Esophagus muscularis mucosa (tissue), 4 donors: Measurements from ENCODE around the gene LCN6. TPM values are rescaled to one million over a fixed set of nuclear protein-coding genes. Genes with fewer than 3 reads are reported as not detected.
"Not testable (repeated sequence)": the region's sequence is repeated elsewhere in the genome, so short reads cannot be mapped to it uniquely, and the experiment has no call there.

Source experiments
- DNase-seq: peaks from one replicate; pipeline ENCODE4 v3.0.0-alpha.2; 2017; ENCODE audit errors: extremely low spot score
- H3K27ac ChIP-seq, 4 donors: fragments of 200-600 bp; sonication (generic); replicated peaks in 1 of 4; 1 replicate in 3 of 4; 2 replicates in 1 of 4; pipeline ENCODE4 v1.5.1; 2016 to 2019; ENCODE audit warnings: mild to moderate bottlenecking in 1 of 4
- H3K27me3 ChIP-seq, 4 donors: fragments of 200-600 bp; sonication (generic); one replicate each; pipeline versions ENCODE4 v1.5.1 to v1.6.0; 2016 to 2019
- H3K36me3 ChIP-seq, 4 donors: fragments of 200-600 bp; sonication (generic); one replicate each; pipeline ENCODE4 v1.5.1; 2016 to 2019
- H3K4me1 ChIP-seq, 4 donors: fragments of 200-600 bp; sonication (generic); one replicate each; pipeline ENCODE4 v1.5.1; 2016 to 2019
- H3K4me3 ChIP-seq, 4 donors: fragments of 200-600 bp; sonication (generic); 1 replicate in 2 of 4; 2 replicates in 2 of 4; pipeline ENCODE4 v1.5.1; 2016 to 2019; ENCODE audit warnings: mild to moderate bottlenecking in 4 of 4, moderate library complexity in 1 of 4
- H3K9me3 ChIP-seq, 4 donors: fragments of 200-600 bp; sonication (generic); 1 replicate in 3 of 4; 2 replicates in 1 of 4; pipeline ENCODE4 v1.5.1; 2016 to 2019
- CTCF ChIP-seq, 3 experiments: fragments of 200-600 bp in 2 of 3; fragments of 450-650 bp in 1 of 3; sonication (generic) in 2 of 3; IDR thresholded peaks; one replicate each; pipeline ENCODE4 v1.5.1; 2017 to 2019; ENCODE audit warnings: antibody characterized with exemption in 3 of 3, mild to moderate bottlenecking in 2 of 3, moderate library complexity in 1 of 3
- EP300 ChIP-seq: sonication (generic); formaldehyde crosslinking; IDR thresholded peaks from one replicate; pipeline ENCODE4 v1.6.1; 2017; ENCODE audit warnings: antibody characterized with exemption
- POLR2A ChIP-seq: fragments of 450-650 bp; IDR thresholded peaks from one replicate; pipeline ENCODE4 v1.6.1; 2017; ENCODE audit warnings: antibody characterized with exemption, moderate library complexity, mild to moderate bottlenecking, low read depth
- POLR2AphosphoS5 ChIP-seq, 2 donors: sonication (generic); formaldehyde crosslinking; IDR thresholded peaks; one replicate each; pipeline ENCODE4 v1.6.1; 2017; ENCODE audit warnings: antibody characterized with exemption in 2 of 2
- WGBS: methylation state at CpG from one replicate; pipeline ENCODE4 v1.1.5; 2018; 5-methylcytosine and 5-hydroxymethylcytosine counted together
- intact Hi-C: fragments of 100-400 bp; cut with DNase I; formaldehyde crosslinking; loops from one replicate; pipeline ENCODE4 v1.15.1; 2023
- total RNA-seq, 4 donors: library from RNA; depleted of rRNA; stranded (reverse); fragments of >200 nt; gene quantifications; one replicate each; pipeline versions ENCODE4 v1.1.0 to v1.2.1, GENCODE V29; 2016

Gene LCN6
- total RNA-seq, 4 donors from 2014 or later = 12.5 to 32.0 (median 23.9) TPM

- H3K4me1 ChIP-seq = peaks cover 37 to 40% (median 38%) of the 10 kb centered on the region in 4 donors
- H3K4me3 ChIP-seq = peak overlapping the region; percentile 56 to 68 (median 64)
- no peaks in the 10 kb centered on the region for H3K36me3 ChIP-seq
- H3K9me3 ChIP-seq = no peaks in the 10 kb centered on the region
- 22% methylated on average over 14 of the region's 56 CpGs for WGBS
- H3K27me3 ChIP-seq = peaks cover 0 to 30% (median 6%) of the 10 kb centered on the region in 4 donors
- intact Hi-C loops = no loop called here
- no peak for DNase-seq
- H3K27ac ChIP-seq = peak overlapping the region; percentile 66 to 77 (median 70)
- no peak for TF ChIP-seq CTCF (IDR thresholded peaks at IDR 0.05)
- no peak for TF ChIP-seq POLR2A
- TF ChIP-seq POLR2AphosphoS5 (IDR thresholded peaks at IDR 0.05) = no peak
- no peak for TF ChIP-seq EP300
Measured at GRCh38 chr9:136712690-136713544, 35.4 kb downstream of the LCN6 start.

DNA sequence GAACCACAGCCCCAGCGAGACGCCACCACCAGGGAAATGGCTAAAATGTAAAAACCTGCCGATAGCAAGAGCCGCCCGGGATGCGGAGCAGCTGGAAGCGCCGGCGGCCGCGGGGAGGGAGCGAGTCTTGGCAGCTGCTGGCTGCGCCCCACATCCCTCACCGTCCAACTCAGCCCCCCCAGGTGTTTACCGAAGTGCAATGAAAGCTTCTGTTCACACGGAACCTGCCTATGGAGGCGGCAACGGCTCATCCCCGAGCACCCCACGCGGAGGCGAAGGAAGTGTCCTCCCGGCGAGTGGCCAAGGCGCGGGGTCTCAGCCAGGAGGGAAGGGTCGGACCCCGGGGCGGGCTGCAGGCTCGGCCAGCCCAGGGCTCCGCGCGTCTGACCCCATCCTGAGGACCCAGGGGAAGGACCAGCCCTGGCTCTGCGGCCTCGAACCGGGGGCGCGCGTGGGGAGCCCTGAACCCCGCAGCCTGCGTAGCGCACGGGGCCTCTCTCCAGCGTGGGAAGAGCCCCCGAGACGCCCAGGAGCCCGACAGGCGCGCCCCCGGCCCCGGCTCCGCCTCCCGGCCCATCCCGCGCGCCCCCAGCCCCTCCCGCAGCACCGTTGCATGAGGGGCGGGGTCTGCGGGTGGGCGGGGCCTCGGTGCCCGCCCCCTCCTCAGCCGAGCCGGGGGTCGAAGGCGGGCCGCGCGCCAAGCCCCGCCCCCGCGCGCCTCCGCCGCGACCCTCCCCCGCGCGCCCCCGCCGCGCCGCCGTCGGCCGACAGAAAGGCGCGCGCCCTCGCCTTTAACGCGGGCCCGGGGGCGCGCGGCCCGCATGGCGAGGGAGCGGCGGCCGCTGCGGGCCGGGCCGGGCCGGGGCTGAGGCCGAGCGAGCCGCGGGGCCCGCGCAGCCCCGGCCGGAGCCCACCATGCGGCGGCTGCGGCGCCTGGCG is 36.3 kb downstream of the LCN6 start, which contains the start of gene DIPK1B:
TSS of gene DIPK1B (plus strand) at position 822 of the 939 bp plus-strand sequence. CDS start at position 916, 94 bp downstream.
- Histone ChIP-seq H3K9me3 (no peaks in the 10 kb centered on the region), H3K36me3 (no peaks in the 10 kb centered on the region), H3K27me3 (peaks cover 0 to 30% (median 6%) of the 10 kb centered on the region in 4 donors), H3K27ac (peak within 1 kb of the TSS; percentile 66 to 77 (median 70)), H3K4me3 (peak within 1 kb of the TSS; percentile 56 to 68 (median 64)), H3K4me1 (peaks cover 37 to 40% (median 38%) of the 10 kb centered on the region in 4 donors)
- 3% methylated on average over 8 of the region's 119 CpGs for WGBS
- TF ChIP-seq EP300 (no peak), CTCF (IDR thresholded peaks at IDR 0.05) (no peak), POLR2A (no peak), POLR2AphosphoS5 (IDR thresholded peaks at IDR 0.05) (no peak)
- no peak for DNase-seq
- intact Hi-C loops = no loop called here

DNA sequence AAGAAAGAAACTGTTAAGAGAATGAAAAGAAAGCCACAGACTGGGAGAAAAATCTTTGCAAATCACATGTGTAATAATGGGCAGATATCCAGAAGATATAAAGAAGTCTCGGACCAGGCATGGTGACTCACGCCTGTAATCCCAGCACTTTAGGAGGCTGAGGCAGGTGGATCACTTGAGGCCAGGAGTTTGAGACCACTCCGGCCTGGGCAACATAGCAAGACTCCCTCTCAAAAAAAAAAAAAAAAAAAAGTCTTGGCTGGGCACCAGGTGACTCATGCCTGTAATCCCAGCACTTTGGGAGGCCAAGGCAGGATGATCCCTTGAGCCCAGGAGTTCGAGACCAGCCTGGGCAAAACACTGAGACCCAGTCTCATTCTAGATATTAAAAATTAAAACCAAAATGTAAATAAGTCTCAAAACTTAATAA is 37.1 kb downstream of the LCN6 start:
- H3K27ac ChIP-seq, DNase-seq, H3K4me3 ChIP-seq, intact Hi-C loops, H3K9me3 ChIP-seq, H3K36me3 ChIP-seq: not testable (repeated sequence)
- Histone ChIP-seq H3K4me1 (peaks cover 37 to 40% (median 38%) of the 10 kb centered on the region in 4 donors), H3K27me3 (peaks cover 0 to 30% (median 6%) of the 10 kb centered on the region in 4 donors)
- WGBS = 24% methylated on average over 4 of the region's 4 CpGs

GRCh38 chr9:136710543-136710942 is 37.8 kb downstream of the LCN6 start:
- intact Hi-C loops = no loop called here
- H3K4me3 ChIP-seq = no peak overlapping the region
- H3K9me3 ChIP-seq = no peaks in the 10 kb centered on the region
- no peaks in the 10 kb centered on the region for H3K36me3 ChIP-seq
- no peak overlapping the region for H3K27ac ChIP-seq
- H3K4me1 ChIP-seq = peaks cover 36 to 38% (median 37%) of the 10 kb centered on the region in 4 donors
- 89% methylated on average over 7 of the region's 7 CpGs for WGBS
- TF ChIP-seq POLR2AphosphoS5 (IDR thresholded peaks at IDR 0.05) (no peak), EP300 (no peak), CTCF (IDR thresholded peaks at IDR 0.05) (no peak), POLR2A (no peak)
- no peak for DNase-seq
- peaks cover 0 to 30% (median 6%) of the 10 kb centered on the region in 4 donors for H3K27me3 ChIP-seq
